ENCODE data around the gene USE1.
A peak's percentile ranks its signal among the peaks of the same experiment; 100 is the strongest.

Gene USE1

GRCh38 chr19:17205237-17206140 lies 9.7 kb upstream of the USE1 start:
- peak; percentile 68 for DNase-seq (ENCODE audit: low read depth)

DNA sequence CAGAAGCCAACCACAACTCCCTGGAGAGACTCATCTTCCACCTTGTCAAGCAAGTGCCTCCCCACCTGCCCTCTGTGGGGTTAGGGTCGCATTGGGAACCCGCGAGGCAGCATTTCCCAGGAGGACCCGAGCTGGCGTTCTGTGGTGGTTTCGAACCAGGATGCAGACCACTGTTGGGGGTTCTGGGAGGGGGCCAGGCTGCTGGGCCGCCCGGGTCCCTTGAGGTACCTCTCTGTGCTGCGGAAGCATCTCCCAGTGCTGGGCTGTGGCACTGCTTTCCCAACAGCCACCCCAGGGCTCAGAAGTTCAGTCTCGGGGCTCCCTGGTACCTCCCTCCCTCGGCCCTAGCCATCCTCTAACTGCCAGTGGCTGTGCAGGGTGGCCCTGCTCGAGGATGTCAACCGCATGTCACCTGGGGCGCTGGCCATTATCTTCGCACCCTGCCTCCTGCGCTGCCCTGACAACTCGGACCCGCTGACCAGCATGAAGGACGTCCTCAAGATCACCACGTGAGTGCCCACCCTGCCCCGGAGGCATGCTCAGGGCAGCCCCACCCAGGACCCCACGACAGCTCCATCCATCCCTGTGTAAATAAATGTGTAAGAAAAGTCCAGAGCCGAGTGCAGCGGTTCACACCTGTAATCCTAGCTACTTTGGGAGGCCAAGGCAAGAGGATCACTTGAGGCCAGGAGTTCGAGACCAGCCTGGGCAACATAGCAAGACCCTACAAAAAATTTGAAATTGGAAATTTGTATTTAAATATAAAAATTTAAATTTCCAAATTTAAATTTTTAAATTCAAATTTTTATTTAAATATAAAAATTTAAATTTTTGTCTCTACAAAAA lies 8.2 kb upstream of the USE1 start:
- no peak for DNase-seq (ENCODE audit: low read depth)

- peak; percentile 78 for DNase-seq (ENCODE audit: low read depth)
Observed at GRCh38 chr19:17209126-17210036, 5.8 kb upstream of the USE1 start.

DNA sequence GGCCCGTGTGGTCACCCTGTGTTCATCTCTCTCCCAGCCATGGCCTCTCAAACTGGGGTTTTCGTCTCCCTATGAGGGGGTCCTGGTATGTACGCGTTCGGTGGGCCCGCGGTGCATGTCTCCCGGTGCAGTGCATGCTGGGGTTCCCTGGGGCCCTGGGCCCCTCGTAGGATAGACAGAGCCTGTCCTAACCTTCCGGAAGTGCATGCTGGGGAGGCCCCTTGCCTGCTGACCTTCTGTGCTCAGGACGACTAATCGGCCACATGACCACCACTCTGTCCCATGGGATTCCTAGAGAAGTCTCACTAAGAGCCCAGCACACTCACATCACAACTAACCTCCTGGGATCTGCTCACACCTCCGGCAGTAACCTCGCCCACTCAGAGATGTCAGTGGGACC lies 4.9 kb upstream of the USE1 start:
- DNase-seq (ENCODE audit: low read depth) = peak; percentile 28

DNA sequence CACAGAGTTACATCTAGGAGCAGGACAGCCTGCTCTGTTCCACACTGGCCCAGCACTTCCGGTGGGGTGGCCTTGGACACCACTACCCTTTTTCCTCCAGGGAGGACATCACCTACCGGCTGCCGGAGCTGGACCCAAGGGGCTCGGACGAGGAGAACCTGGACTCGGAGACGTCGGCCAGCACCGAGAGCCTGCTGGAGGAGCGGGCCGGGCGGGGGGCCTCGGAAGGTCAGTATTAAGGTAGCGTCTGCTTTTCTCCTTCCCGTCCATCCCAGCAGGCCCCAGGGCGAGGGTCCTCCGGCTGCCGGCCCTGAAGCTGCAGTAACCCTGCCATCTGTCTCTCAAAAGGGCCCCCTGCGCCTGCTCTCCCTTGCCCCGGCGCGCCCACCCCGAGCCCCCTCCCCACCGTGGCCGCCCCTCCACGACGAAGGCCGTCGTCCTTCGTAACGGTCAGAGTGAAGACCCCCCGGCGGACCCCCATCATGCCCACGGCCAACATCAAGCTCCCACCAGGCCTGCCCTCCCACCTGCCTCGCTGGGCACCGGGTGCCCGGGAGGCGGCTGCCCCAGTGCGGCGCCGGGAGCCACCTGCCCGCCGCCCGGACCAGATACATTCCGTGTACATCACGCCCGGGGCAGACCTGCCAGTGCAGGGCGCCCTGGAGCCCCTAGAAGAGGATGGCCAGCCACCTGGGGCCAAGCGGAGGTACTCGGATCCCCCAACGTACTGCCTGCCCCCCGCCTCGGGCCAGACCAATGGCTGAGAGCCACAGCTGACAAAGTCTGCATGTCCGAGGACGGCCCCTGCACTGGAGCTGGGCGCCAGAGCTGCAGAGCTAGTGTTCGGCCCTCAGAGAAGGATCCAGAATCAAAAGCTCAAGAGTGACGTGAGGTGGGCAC lies 3.4 kb upstream of the USE1 start:
- DNase-seq (ENCODE audit: low read depth) = no peak

DNA sequence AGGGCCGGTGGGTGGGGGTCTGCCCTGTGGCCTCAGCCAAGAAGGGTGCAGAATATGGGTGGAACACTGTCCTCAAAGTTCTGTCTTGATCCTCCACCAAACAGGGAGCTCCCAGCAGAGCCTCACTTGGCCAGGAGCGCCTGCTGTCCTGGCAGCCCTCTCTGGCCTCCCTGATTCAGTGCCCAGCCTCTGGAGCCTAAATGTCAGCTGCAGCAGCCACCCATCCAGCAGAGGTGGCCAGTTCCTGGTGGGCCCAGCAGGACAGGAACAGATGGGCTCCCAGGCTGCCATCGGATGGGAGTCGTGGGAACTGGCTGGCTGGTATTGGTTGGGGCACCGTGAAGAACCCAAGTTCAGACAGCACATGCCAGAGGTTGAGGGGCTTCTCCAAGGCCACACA lies 1.8 kb upstream of the USE1 start:
- no peak for DNase-seq (ENCODE audit: low read depth)

- no peak for DNase-seq (ENCODE audit: low read depth)
Observed at GRCh38 chr19:17214508-17215126, 540 bp upstream of the USE1 start.

DNA sequence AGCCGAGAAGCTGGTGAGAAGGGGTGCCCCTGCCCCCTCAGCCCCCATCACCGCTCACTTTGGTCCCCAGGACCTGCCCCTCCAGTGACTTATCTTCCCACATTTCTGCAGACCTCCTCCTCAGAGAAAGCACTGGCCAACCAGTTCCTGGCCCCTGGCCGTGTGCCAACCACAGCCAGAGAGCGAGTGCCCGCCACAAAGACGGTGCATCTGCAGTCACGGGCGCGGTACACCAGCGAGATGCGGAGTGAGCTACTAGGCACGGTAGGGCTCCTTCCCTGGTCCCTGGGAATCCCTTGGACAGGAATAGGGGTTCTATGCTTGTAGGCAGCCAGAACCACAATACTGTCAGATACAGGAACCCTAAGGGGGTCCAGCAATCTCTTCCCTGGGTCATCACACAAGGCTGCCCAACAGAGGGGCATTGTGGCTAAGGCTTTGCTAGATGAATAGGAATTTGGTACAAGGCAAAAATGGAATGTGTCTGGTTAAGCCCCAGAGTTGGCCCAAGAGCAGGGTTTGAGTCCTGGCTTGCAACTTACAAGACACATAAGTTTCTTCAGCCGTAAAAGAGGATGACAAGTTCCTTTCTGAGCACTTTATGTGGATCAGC lies 1.0 kb downstream of the USE1 start:
- no peak for DNase-seq (ENCODE audit: low read depth)

DNA sequence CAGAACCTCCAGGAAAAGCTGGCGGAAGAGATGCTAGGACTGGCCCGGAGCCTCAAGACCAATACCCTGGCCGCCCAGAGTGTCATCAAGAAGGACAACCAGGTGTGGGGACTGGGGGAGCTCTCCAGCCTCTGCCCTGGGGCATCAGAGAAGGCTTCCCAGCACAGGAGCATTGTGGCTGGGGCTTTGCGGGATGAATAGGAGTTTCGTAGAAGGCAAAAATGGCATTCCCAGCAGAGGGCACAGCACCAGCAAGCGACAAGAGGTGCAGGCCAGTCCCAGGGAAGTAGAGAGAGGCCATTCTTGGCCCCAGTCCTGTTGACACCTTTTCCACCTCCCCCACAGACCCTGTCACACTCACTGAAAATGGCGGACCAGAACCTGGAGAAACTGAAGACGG lies 4.1 kb downstream of the USE1 start:
- DNase-seq (ENCODE audit: low read depth) = no peak

- peak; percentile 84 for DNase-seq (ENCODE audit: low read depth)
Observed at GRCh38 chr19:17220207-17220758, 5.1 kb downstream of the USE1 start.

- DNase-seq (ENCODE audit: low read depth) = no peak
Observed at GRCh38 chr19:17225053-17225452, 9.9 kb downstream of the USE1 start.

GRCh38 chr19:17226002-17226933 lies 11.1 kb downstream of the USE1 start, which contains the start of gene OCEL1:
Gene OCEL1 (plus strand): TSS chr19:17226226. CDS start chr19:17226248, 22 bp downstream.
- DNase-seq (ENCODE audit: low read depth) = peak; percentile 99

DNA sequence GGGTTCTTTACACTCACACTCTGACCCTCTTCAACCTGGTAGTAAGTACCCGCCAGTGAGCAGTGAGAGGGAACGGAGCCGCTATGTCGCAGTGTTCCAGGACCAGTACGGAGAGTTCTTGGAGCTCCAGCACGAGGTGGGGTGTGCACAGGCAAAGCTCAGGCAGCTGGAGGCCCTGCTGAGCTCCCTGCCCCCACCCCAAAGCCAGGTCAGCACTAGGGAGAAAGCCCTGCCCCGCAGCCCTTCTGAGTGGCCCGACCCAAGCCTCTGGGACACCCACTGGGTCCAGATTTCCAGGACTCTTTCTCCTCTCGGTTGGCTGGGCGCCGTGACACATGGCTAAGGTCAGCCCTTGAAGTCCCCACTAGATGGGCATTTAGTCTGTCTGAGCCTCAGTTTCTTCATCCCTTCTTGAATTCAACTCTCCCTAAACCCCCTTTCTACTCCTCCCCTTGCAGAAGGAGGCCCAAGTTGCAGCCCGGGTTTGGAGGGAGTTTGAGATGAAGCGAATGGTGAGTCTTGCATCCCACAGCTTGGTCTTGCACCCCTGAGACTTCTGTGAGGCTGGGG lies 12.7 kb downstream of the USE1 start:
- DNase-seq (ENCODE audit: low read depth) = no peak

GRCh38 chr19:17229890-17230289 lies 14.7 kb downstream of the USE1 start:
- no peak for DNase-seq (ENCODE audit: low read depth)

DNA sequence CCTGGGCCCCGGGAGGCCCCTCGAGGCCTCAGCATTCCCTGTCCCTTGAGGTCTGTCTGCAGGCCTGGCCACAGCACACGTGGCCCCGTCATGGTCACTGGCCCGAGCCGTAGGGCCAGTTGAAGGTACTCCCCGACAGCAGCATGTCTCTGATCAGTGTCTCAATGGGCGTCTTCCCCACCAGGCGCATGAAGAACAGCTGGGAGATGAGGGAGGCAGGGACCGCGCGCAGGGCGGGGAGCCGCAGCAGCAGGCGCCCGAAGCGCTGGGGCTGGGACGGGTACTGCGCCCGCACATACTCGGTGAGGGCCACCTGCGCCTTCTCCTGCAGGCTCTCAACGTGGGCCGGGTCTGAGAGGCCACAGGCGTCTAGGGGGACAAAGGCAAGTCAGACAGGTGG lies 17.1 kb downstream of the USE1 start:
- DNase-seq (ENCODE audit: low read depth) = no peak

DNA sequence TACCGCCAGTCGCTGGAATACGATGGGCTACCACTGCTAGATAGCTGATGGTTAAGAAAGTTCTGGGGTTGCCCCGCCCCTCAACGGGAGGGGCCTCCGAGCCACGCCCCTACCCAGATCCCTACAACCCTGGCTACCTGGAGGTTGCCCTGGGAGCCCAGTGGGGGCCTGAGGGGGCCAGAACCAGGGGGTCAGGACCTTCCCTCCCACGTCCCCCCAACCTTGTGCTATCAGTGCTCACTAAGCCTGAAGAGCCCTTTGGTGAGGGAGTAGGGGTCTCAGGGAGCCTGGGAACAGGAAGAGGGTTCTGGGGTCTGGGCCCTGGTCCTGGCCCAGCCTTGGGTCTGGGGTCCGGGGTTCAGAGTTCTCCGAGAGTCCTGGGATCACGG lies 19.7 kb downstream of the USE1 start:
- peak; percentile 71 for DNase-seq (ENCODE audit: low read depth)

DNA sequence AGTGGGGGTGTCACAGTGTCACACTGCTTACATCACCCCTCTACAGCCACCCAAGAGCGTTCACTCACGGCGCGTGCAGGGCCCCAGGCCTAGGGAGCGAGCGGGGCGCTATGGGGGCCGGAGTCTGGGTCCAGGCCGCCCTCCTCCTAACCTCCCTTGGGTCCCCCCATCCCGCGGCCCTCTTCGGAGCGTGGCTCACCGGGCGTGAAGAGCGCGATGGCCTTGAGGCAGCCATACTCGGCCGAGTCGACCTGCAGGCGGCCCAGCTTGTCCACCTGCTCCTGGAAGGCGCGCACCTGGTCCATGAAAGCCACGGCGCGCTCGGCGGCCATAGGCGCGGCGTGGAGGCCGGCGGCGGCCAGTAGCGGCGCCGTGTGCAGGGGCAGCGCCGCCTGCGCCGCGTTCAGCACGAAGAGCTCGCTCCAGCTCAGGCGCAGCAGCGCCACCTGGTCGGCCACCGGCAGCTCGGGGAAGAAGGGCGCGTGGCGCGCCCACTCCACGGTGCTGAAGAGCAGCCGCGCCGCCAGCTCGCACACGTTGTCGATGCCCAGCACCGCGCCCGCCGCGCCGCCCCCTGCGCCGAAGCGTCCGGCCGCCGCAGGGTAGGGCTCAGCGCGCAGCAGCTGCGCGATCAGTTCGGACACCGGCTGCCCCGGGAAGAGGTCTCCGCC lies 20.3 kb downstream of the USE1 start:
- DNase-seq (ENCODE audit: low read depth) = peak; percentile 78
